ENCODE results near the gene KRT20. TPM values are rescaled to one million over a fixed set of nuclear protein-coding genes. Genes with fewer than 3 reads are reported as not detected.
"Not testable (repeated sequence)": the region's sequence is repeated elsewhere in the genome, so short reads cannot be mapped to it uniquely, and the experiment has no call there.

Gene KRT20, protein sequence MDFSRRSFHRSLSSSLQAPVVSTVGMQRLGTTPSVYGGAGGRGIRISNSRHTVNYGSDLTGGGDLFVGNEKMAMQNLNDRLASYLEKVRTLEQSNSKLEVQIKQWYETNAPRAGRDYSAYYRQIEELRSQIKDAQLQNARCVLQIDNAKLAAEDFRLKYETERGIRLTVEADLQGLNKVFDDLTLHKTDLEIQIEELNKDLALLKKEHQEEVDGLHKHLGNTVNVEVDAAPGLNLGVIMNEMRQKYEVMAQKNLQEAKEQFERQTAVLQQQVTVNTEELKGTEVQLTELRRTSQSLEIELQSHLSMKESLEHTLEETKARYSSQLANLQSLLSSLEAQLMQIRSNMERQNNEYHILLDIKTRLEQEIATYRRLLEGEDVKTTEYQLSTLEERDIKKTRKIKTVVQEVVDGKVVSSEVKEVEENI
- total RNA-seq, result 0.40 TPM

DNA sequence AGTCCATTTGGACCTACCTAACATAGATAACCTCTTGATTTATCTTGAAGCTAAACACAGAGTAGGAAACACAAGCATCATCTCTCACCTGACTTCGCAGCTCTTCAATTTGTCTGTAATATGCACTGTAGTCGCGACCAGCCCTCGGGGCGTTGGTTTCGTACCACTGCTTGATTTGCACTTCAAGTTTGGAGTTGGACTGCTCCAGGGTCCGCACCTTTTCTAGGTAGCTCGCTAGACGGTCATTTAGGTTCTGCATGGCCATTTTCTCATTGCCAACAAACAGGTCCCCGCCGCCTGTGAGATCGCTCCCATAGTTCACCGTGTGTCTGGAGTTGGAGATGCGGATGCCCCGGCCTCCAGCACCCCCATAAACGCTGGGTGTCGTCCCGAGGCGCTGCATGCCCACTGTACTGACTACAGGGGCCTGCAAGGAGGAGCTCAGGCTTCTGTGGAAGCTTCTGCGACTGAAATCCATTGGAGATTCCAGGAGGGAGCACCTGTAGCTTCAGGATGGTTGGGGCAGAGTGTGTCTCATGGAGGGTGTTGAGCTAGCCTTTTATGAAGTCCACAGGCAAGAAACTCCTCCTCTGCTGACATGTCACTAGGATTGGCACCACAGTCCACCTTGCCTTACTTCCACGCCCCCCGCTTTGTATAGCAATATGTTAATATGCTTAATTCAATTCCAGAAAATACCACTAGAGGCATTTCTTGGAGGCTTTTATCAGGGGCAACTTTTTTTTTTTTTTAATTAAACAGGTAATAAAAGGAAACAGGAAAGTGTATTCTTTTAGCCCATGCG, at the start of gene KRT20:
TSS of gene KRT20 (minus strand) at position 535 of the 805 bp plus-strand sequence. CDS start at position 478, 57 bp downstream.
- DNase-seq (ENCODE audit: low spot score) (no peak), ATAC-seq (no peak)

DNA sequence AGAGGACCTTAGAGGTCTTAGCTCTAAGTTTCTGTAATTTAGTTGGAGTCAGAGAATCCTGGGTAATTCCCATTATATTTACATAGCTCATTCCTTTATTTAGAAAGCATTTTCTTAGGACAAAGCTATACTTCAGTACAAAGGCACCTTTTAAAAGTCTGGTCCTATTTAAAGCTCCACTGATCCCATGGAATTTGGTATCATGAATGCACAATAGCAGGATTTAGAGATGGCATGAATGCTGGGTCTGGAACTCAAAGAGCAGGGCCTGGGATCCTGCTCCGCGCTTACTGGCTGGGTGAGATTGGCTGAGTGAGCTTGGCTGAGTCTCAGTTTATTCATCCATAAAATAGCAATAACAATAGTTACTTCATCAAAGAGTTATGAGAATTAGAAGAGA, 47.6 kb upstream of the KRT20 start:
- no peak for ATAC-seq
- DNase-seq (ENCODE audit: low spot score), result no peak

DNA sequence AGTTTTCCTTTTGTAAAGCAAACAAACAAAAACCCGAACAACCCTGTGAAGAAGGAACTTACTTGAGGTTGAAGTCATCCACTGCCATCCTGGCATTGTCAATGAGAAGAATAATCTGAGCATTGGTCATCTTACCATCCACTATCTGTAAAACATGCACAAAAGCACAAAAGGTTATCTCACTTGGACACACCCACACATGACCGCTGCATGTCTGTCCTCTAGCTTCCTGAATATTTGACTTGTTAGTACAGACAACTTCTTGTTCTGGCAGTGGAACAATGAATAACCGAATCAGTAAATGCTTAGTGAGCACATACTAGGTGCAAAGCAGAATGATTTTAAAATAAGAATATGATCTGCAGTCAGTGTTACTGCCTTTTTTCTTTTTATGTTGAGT, 46.3 kb upstream of the KRT20 start:
- DNase-seq (ENCODE audit: low spot score) (no peak), ATAC-seq (no peak)

DNA sequence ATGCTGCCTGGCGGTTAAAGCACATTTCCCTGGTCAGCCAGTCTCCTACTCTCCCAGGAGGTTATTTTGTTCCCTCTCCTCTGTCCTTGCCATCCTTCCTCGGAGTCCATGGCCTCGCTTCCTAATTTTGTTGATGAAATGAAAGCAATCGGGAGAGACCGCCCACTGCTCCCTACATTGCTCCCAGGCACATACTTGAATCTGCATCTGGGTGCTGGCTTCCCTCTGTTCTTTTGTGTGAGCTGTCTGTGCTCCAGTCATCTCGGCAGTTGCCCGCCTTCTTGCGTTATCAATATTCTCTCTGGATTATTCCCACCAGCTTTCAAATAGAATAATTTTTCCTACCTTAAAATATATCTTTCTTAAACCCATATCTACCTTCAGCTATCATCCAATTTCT, 41.3 kb upstream of the KRT20 start:
- ATAC-seq, result no peak
- no peak for DNase-seq (ENCODE audit: low spot score)

DNA sequence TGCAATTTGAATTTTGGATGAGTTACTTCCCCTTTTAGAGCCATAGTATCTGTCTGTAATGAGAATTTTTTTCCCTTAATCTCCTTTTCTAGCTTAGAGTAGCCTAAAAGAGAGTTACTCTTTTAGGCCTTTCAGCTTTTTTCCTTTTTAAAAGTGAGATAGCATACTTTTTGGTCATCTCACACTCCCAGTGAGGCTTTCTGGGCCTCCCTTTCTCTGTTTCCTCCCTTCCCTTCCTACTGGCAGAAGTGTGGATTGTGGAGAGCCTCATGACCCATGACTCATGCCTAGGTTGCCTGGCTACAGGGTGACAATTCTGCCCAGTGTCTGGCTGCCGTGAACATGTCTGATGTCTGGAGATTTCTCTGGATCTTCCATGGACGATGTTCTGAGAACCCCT, 37.2 kb upstream of the KRT20 start:
- ATAC-seq (no peak), DNase-seq (ENCODE audit: low spot score) (no peak)

DNA sequence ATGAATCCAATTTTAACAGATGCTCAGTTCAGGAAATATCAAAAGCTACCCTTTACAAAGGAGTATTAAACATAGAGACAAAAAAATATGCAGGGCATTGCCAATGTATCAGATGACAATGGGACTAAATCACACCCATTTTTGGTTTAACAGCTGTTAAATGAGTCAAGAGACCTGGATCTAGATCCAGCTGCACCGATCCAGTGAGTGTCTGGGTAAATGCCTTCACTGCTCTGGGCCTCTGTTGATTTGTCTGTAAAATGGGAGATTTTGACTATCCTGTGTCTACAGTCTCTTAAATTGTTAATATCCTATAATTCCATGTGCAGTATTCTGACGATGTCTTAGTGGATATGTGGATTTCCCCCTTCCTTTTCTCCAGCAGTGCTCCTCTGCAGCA, 36.0 kb upstream of the KRT20 start:
- DNase-seq (ENCODE audit: low spot score) (no peak), ATAC-seq (no peak)

DNA sequence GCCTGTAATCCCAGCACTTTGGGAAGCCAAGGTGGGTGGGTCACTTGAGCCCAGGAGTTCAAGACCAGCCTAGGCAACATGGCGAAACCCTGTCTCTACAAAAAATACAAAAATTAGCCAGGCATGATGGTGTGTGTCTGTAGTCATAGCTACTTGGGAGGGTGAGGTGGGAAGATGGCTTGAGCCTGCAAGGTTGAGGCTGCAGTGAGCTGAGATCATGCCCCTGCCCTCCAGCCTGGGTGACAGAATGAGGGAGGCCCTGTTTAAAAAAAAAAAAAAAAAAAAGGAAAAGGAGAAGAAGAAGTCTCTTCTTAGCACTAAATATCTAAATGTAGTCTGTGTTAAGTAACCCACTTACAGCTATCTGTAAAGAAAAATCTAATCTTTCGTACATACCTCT, 32.1 kb upstream of the KRT20 start:
- not testable (repeated sequence) for DNase-seq (ENCODE audit: low spot score); ATAC-seq

DNA sequence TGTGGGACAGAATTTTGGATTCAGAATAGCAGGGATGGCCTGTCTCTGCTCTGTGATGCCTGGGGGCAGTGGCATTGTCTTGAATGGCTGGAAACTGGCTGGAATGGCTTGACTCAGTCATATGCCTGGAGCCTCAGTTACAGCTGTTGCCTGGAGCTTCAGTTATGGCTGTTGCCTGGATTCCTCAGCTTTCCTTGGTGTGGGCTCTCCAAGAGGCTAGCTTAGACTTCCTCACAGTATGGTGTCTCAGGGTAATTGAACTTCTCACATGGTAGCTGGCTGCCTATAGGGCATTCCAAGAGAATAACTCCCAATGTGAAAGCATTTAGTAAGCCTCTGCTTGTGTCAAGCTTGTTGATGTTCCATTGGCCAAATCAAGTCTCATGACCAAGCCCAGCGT, 31.3 kb upstream of the KRT20 start:
- no peak for DNase-seq (ENCODE audit: low spot score)
- no peak for ATAC-seq

DNA sequence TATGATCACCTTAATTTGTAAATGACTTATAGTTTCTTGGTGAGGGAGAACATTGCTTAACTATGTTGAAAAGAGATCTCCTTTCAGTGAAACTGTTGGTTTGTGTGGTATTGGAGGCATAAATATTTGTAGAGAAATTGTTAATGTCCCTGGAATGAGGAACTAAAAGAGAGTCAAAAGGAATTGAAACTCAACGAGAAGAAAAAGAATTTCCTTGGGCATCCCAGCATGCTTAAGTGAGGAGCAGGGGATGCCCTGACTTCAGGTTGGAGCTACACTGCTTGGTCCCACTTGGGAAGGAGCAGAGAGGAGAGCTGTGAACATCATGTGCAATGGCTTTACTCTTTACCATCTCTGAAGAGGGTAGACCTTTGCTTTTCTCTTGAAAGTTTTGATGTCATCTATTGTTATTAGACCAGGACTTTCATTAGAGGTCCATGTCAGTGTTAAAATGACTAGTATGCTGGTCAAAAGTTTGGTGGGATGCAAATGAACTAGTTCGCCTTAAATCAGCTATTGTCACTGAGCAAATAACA, 30.7 kb upstream of the KRT20 start:
- no peak for DNase-seq (ENCODE audit: low spot score)
- ATAC-seq, result no peak

DNA sequence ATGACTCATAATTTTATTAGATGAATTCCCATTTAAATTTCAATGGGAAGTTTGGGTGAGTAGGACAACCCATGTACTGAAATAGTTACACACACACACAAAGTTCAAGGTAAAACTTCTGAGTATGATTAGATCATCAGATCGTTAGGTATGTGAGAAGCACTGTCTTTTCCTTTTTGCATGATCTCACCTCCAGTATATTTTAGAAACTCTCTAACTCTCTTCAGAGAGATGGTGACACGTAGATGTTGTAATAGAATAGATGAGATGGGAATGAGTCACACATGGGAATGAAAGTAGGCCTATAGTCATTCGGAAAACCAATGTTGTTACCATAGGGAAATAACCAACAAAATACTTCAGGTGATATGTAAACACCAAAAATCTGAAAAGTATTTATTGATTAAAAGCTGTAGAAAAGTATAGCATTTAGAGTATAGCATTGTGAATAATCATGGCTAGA, 30.2 kb upstream of the KRT20 start:
- ATAC-seq, result no peak
- no peak for DNase-seq (ENCODE audit: low spot score)

DNA sequence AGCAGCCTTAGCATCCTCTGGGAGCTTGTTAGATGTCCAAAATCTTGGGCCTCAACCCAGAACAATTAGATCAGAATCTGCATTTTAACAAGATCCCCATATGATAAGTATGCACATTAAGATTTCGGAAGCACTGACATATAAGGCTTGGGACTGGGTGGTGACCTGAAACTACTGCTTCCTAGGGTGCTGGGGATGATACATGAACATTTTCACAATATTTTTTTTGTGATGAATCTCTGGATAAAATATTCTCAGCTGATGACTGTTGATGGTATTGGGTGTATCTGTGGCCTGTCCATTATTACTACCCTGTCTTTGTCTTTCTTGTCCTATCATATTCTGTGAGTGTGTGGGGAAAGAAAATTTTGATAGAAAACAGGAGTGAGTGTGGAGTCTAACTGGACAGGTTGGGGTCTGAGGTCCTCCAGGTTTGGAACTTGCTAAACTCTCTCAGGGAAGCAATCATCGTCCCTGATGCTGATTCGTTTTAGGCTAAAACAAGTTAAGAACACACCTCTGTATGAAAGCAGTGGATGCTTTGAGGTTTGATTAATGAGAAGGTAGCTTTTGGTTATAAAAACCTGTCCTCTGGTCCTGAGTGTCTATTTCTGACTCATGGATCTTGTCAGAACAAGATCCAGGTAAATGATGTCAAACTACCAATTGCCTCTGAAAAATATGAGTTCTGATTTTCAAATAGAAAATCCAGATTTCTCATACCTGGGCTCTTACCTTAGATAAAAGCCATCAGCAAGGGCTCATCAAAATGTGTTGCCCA, 29.2 kb upstream of the KRT20 start:
- DNase-seq (ENCODE audit: low spot score), result no peak
- no peak for ATAC-seq

DNA sequence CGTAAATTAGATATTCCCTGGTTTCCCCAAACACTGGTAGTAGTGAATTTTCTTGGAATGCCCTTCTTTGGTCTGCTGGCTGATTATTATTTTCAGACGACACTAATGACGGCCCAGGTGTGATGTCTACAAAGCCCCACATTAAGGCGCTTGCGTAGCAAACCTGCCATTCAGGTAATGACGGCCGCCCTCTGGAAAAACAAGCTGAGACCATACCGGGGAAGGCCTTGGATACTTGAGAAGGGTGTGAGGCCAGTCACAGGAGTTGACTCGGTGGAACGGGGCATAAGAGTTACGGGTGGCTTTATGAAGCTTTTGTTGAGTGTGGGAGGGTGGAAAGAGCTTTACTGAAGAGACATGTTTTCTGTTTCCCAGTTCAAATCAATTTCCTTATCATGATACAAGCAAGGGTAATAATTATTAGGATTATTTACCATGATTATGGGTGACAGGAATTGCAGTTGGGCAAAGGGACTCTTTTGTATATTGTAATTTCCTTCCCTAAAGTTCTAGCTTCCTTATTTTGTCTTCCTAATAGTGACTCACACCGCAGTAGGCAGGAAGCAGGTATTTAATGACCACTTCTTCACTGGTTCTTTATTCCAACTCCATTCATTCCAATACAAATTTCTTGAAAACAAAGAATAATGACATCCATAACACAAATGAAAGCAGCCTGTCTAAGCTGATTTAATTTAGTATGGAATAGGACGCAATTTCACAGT, 27.6 kb upstream of the KRT20 start:
- DNase-seq (ENCODE audit: low spot score) (no peak), ATAC-seq (no peak)

DNA sequence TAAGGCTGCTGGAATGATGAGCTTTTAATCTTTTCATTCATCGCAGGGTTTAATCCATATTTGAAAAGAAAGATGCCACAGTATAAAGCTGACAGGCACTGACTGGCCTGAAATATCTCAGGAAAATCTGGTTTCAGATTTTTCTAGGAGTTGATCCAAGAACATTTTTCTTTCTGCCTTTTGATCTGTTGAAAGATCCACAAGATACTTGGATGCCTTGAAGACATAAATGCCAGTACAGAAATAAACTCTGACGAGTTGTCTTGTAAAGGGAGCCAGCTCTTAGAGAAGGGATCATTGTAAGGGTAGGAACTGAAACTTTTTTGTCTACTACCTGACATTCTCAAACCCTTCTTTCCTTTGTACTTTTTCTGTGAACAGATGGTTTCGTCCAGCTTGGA, 25.4 kb upstream of the KRT20 start:
- no peak for ATAC-seq
- DNase-seq (ENCODE audit: low spot score), result no peak

DNA sequence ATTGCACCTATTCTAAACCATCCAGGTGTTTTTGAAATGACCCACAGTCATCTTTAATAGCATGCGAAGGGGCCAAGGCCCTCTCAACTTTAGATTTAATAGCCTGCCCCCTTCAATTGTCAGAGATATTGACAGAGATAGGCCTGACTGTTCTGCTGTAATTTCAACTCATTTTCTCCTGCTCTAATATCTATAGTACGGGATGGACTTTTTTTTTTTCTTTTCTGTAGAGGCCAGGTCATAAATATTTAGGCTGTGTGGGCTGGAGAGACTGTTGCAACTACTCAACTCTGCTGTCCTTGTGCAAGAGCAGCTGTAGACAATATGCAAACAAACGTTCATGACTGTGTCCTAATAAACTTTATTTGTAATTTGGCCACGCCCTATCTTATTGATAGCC, 24.7 kb upstream of the KRT20 start:
- no peak for ATAC-seq
- no peak for DNase-seq (ENCODE audit: low spot score)

DNA sequence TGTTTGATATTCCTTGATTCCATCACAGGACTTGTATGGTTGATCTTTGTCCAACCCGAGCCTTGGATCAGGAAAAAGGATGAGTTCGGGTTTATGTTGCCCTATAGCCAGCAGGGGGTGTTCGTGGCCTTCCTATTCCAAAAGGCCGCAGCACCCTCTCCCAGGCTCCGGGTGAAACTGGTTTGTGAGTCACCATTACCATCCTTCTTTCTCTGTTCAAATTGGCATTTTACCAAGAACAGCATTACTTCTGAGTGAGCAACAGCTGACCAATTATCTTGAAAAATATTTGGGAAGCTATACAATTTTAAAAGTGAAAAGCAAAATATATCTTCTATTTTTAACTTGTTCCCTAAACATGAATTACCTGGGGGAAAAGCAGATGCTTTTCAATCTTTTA, 24.3 kb upstream of the KRT20 start:
- ATAC-seq (peak; percentile 99), DNase-seq (ENCODE audit: low spot score) (peak; percentile 60)

DNA sequence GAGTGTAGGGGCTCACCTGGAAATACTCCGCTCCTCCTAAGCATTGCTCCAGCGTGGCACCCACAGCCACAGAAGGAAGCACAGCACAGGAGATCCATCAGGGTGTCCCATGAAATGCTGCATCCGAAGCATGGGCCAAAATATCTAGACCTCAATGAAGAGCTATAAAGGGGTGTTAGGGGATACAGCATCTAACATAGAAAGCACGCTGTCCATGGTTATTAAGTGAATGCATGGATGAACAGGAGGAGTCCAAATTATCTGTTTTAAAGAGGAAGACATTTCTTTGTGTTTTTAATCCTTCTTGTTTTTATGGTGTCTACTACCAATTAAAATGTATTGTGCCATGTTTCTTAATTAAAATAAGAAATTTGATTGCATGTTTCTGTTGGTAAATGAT, 21.6 kb upstream of the KRT20 start:
- DNase-seq (ENCODE audit: low spot score), result no peak
- no peak for ATAC-seq

DNA sequence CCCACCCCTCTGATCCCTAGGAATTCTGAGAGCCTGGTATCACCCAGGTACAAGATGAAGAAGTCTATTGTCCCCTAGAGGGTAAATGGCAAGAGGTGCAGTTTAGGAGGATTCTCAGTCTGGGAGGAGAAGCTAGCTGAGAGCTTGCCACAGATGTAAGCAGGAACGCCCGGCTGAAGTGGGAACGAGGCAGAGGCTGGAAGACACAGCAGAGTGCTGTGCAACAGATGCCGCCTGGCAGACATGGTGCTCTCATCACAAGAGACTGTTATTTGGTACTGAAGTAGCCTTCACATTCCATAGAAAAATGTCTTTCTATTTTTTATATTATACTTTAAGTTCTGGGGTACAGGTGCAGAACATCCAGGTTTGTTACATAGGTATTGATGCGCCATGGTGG, 20.3 kb upstream of the KRT20 start:
- no peak for DNase-seq (ENCODE audit: low spot score)
- ATAC-seq, result no peak

DNA sequence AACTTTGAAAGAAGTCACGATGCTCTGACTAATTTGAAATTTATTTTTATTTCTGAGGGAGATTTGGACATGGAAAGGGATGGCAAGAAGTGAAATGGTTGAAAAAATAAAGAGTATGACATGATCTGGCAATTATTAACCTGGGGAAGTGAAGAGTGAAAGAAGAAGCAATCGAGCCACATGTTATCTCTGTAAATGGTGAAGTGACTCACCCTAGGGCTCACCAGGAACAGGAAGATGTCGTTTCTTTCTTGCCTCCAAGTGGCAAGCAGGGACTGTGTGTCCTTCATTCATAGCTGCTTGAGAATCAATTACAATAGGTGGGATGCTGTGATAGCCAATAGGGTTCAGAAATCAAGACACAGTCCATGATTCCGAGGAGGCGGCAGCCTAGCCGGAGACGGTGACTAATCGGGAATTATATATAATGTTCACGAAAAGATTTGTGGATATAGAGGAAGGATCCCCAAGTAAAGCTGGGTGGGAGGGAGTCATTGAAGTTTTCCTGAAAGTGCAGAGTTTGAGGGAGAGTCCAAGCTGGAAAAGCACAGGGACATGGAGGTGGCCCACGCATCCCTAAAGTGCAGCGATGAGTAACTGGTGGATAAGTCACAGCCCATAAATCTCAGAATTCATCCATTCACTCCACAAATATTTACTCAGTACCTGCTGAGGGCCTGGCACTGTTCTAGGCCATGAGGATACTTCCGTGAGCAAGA, 18.2 kb upstream of the KRT20 start:
- ATAC-seq (no peak), DNase-seq (ENCODE audit: low spot score) (no peak)

DNA sequence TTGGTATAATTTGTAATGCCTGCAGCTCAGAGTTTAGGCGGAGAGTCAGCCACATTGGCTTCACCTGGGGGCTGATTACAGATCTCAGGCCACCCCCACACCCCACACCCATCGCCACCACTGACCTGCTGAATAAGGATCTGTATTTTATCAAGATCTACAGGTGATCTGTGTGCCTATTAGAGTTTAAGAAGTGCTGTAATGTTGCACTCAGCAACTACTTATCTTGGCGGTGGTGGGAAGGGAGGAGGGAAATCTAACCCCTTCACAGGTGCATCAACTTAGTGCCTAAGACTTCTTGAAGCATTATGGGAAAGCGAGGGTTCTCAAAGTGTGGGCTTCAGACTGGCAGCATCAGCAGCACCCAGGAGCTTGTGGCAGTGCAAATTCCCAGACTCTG, 17.5 kb upstream of the KRT20 start:
- ATAC-seq (no peak), DNase-seq (ENCODE audit: low spot score) (no peak)

DNA sequence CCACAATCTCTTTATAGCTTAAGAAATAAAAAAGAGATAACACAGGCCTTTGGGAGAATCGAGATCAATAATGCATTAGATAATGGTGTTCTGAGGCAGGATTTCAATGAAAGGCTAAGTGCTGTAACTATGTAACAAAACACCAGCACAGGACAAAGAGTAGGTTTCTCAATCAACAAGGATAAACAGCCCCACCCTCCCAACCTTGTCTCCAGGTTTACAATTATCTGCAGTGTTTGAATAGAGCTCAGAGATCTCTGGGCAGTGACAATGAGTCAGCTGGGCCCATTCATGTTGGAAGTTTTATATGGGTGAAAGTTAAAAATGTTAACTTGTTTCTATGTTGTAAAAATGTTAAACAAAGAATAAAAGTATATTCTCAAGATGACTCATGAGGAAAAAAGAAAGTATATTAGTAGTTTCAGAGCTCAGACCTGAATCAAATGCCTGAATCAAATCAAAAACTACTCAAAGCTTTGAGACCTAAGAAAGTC, 17.0 kb upstream of the KRT20 start:
- no peak for DNase-seq (ENCODE audit: low spot score)
- ATAC-seq, result no peak
